ENCODE measurements around the gene SOWAHD.

SOWAHD gene

GRCh38 chrX:119775517-119776238, 17.3 kb downstream of the SOWAHD start:
- H3K4me3 Mint-ChIP-seq, result no peak overlapping the region
- no peaks in the 10 kb centered on the region for H3K36me3 Mint-ChIP-seq (ENCODE audit: low read depth)
- H3K27ac Mint-ChIP-seq, result no peak overlapping the region
- no peaks in the 10 kb centered on the region for H3K27me3 Mint-ChIP-seq (ENCODE audit: low read depth)
- TF ChIP-seq CTCF (IDR thresholded peaks at IDR 0.05; ENCODE audit: unreplicated experiment in 3 of 3), result no peak
- no peaks in the 10 kb centered on the region for H3K4me1 Mint-ChIP-seq
- peaks cover 12% of the 10 kb centered on the region for H3K9me3 Mint-ChIP-seq

- Mint-ChIP-seq H3K36me3 (ENCODE audit: low read depth) (peaks cover 9% of the 10 kb centered on the region), H3K9me3 (peaks cover 9% of the 10 kb centered on the region), H3K4me1 (no peaks in the 10 kb centered on the region), H3K27me3 (ENCODE audit: low read depth) (no peaks in the 10 kb centered on the region), H3K27ac (no peak overlapping the region), H3K4me3 (no peak overlapping the region)
- no peak for TF ChIP-seq CTCF (IDR thresholded peaks at IDR 0.05; ENCODE audit: unreplicated experiment in 3 of 3)
These were observed 20.4 kb downstream of the SOWAHD start for GRCh38 chrX:119778829-119779228.

GRCh38 chrX:119783026-119783425, 24.6 kb downstream of the SOWAHD start:
- peaks cover 32% of the 10 kb centered on the region for H3K36me3 Mint-ChIP-seq (ENCODE audit: low read depth)
- no peaks in the 10 kb centered on the region for H3K27me3 Mint-ChIP-seq (ENCODE audit: low read depth)
- no peak overlapping the region for H3K27ac Mint-ChIP-seq
- H3K9me3 Mint-ChIP-seq, result peaks cover 4% of the 10 kb centered on the region
- peaks cover 5% of the 10 kb centered on the region for H3K4me1 Mint-ChIP-seq
- no peak overlapping the region for H3K4me3 Mint-ChIP-seq
- no peak for TF ChIP-seq CTCF (IDR thresholded peaks at IDR 0.05; ENCODE audit: unreplicated experiment in 3 of 3)

- H3K9me3 Mint-ChIP-seq, result peaks cover 4% of the 10 kb centered on the region
- no peaks in the 10 kb centered on the region for H3K27me3 Mint-ChIP-seq (ENCODE audit: low read depth)
- H3K27ac Mint-ChIP-seq, result no peak overlapping the region
- H3K4me1 Mint-ChIP-seq, result peaks cover 10% of the 10 kb centered on the region
- peak overlapping the region in 1 of 3 experiments; percentile 21 for H3K4me3 Mint-ChIP-seq
- TF ChIP-seq CTCF (IDR thresholded peaks at IDR 0.05; ENCODE audit: unreplicated experiment in 3 of 3), result peak; percentile 13 to 31 (median 23)
- peaks cover 44% of the 10 kb centered on the region for H3K36me3 Mint-ChIP-seq (ENCODE audit: low read depth)
These were observed 26.5 kb downstream of the SOWAHD start for GRCh38 chrX:119784747-119785446.

- Mint-ChIP-seq H3K27ac (peak overlapping the region; percentile 93 to 99 (median 98)), H3K4me3 (peak overlapping the region; percentile 94 to 97 (median 96)), H3K36me3 (ENCODE audit: low read depth) (peaks cover 32% of the 10 kb centered on the region), H3K27me3 (ENCODE audit: low read depth) (no peaks in the 10 kb centered on the region), H3K4me1 (peaks cover 10% of the 10 kb centered on the region), H3K9me3 (peaks cover 4% of the 10 kb centered on the region)
- TF ChIP-seq CTCF (IDR thresholded peaks at IDR 0.05; ENCODE audit: unreplicated experiment in 3 of 3), result no peak
These were observed 32.6 kb downstream of the SOWAHD start for GRCh38 chrX:119790977-119791436.
